HuH-7 (cell line): Measurements from ENCODE around the gene TOGARAM2.

Experiments used
- DNase-seq: peaks from one replicate; pipeline ENCODE4 v3.0.0; 2011; ENCODE audit warnings: low spot score

The TOGARAM2 gene

GRCh38 chr2:29053670-29054400 lies 72.7 kb downstream of the TOGARAM2 start:
- DNase-seq = no peak

- DNase-seq = no peak
Observed at GRCh38 chr2:29054430-29054829, 73.3 kb downstream of the TOGARAM2 start.

GRCh38 chr2:29055601-29056000 lies 74.5 kb downstream of the TOGARAM2 start:
- no peak for DNase-seq

- no peak for DNase-seq
Observed at GRCh38 chr2:29056452-29056851, 75.4 kb downstream of the TOGARAM2 start.

GRCh38 chr2:29057006-29057405 lies 75.9 kb downstream of the TOGARAM2 start:
- DNase-seq = no peak

GRCh38 chr2:29059624-29060023 lies 78.5 kb downstream of the TOGARAM2 start:
- DNase-seq = no peak

GRCh38 chr2:29060441-29060840 lies 79.3 kb downstream of the TOGARAM2 start:
- no peak for DNase-seq

GRCh38 chr2:29061176-29061575 lies 80.1 kb downstream of the TOGARAM2 start:
- no peak for DNase-seq

GRCh38 chr2:29061616-29062015 lies 80.5 kb downstream of the TOGARAM2 start:
- DNase-seq = no peak

GRCh38 chr2:29062371-29062770 lies 81.3 kb downstream of the TOGARAM2 start:
- no peak for DNase-seq

GRCh38 chr2:29063056-29063455 lies 82.0 kb downstream of the TOGARAM2 start:
- no peak for DNase-seq

- DNase-seq = no peak
Observed at GRCh38 chr2:29063646-29064345, 82.7 kb downstream of the TOGARAM2 start.

- DNase-seq = no peak
Observed at GRCh38 chr2:29064346-29064715, 83.2 kb downstream of the TOGARAM2 start.

GRCh38 chr2:29064746-29065067 lies 83.6 kb downstream of the TOGARAM2 start:
- DNase-seq = no peak

GRCh38 chr2:29065068-29065811 lies 84.1 kb downstream of the TOGARAM2 start:
- no peak for DNase-seq

GRCh38 chr2:29066271-29066860 lies 85.3 kb downstream of the TOGARAM2 start:
- no peak for DNase-seq

- no peak for DNase-seq
Observed at GRCh38 chr2:29066997-29067605, 86.0 kb downstream of the TOGARAM2 start.

- no peak for DNase-seq
Observed at GRCh38 chr2:29068513-29068912, 87.4 kb downstream of the TOGARAM2 start.

GRCh38 chr2:29070526-29070925 lies 89.4 kb downstream of the TOGARAM2 start:
- no peak for DNase-seq

GRCh38 chr2:29071032-29071975 lies 90.2 kb downstream of the TOGARAM2 start:
- DNase-seq = no peak

- DNase-seq = no peak
Observed at GRCh38 chr2:29072251-29072650, 91.2 kb downstream of the TOGARAM2 start.
